Activated T-cell treated with anti-CD3 and anti-CD28 coated beads for 4 hours (primary cell): Measurements from ENCODE around the gene EPS15.
"Not testable (repeated sequence)": the region's sequence is repeated elsewhere in the genome, so short reads cannot be mapped to it uniquely, and the experiment has no call there.

ENCODE experiments used
- DNase-seq: peaks from one replicate; pipeline ENCODE4 v3.0.0-alpha.2; 2020

The EPS15 gene

DNA sequence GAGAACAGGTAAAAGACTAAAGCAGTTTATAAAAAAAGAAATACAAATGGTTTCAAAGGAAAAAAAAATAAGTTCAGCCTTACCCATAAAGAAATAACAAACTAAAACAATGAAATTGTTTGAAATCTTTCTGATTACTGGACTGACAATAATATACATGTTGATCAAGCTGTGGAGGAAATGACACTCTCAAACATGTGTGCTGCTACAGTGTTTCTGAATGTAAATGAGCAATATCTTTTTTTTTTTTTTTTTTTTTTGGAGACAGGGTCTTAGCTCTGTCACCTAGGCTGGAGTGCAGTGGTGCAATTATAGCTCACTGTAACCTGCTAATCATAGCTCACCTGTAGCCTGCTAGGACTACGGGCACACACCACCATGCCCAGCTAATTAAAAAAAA is 6.5 kb downstream of the EPS15 start:
- DNase-seq = no peak

DNA sequence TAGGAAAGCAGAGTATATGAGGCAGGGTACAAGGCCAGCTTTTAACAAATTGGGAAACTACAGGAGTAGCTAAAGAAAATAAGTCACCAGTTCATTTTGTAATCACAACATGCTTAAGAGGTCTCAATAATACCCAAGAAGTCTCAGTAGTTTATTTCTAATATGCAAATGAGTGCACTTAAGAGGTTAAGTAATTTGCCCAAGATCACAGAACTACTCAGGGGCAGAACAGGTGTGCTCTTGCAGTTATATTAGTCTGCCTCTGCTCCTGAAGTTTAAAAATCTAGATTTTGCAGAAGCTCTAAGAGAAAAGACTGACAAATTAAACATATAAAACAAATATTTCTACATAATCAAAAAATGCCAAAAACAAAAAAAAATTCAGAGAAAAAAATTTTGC is 6.9 kb downstream of the EPS15 start:
- DNase-seq = no peak

DNA sequence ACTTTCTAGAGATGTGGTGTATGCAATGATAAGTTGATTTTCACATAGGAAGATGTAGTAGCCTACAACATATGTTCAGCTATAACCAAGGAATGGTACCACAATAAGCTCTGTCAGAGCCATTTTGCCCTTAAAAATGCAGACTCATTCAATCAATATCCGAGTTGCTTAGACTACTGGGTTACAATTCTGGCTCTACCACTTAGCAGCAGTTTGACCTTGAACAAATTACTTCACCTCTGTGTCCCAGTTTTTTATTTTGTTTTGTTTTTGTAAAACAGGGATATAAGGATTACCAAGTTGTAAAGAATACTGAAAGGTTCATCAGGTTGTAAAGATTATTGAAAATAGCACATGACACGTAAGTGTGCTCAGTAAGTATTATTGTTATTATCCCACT is 9.3 kb downstream of the EPS15 start:
- no peak for DNase-seq

DNA sequence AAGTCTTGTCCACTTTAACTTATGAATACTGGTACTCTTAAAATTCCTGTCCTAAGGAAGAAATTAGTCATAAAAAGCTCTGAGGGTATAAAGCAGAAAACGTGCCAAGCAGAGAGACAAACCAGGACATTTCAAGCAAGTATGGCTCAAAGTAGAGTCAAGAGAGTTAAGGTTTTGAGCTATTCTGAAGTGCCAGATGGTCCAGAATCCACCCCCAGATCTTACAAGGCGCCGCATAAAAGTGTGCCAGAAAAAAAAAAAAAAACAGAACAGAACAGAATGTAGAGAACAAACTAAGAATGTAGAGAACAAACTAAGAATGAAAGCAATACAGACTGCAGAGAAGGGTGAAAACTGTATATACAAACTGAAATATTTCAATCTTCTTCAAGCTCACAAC is 12.5 kb downstream of the EPS15 start:
- no peak for DNase-seq

DNA sequence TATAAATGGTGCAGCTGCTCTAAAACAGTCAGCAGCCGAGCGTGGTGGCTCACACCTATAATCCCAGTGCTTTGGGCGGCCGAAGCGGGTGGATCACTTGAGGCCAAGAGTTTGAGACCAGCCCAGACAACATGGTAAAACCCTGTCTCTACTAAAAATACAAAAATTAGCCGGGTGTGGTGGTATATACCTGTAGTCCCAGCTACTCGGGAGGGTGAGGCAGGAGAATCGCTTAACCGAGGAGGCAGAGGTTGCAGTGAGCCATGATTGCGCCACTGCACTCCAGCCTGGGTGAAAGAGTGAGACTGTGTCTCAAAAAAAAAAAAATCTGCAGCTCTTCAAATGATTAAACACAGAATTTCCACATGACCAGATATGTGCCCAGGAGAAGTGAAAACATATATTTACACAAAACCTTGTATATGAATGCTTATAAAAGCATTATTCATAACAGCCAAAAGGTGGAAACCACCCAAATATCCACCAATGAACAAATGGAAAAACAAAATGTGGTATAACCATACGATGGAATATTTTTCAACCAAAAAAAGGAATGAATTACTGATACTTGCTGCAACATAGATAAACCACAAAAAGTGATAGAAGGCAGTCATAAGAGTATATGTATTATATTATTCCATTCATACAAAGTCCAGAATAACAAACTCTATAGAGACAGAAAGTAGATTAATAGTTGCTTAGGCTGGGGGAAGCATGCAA is 14.1 kb downstream of the EPS15 start:
- no peak for DNase-seq

DNA sequence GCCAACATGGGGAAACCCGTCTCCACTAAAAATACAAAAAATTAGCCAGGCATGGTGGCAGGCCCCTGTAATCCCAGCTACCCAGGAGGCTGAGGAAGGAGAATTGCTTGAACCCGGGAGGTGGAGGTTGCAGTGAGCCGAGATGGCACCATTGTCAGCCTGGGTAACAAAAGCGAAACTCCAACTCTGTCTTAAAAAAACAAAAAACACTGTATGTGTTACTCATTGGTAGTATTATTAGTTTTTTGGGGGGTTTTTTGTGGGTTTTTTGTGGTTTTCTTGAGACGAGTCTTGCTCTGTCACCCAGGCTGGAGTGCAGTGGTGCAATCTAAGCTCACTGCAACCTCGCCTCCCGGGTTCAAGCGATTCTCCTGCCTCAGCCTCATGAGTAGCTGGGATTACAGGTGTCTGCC is 17.8 kb downstream of the EPS15 start:
- not testable (repeated sequence) for DNase-seq

DNA sequence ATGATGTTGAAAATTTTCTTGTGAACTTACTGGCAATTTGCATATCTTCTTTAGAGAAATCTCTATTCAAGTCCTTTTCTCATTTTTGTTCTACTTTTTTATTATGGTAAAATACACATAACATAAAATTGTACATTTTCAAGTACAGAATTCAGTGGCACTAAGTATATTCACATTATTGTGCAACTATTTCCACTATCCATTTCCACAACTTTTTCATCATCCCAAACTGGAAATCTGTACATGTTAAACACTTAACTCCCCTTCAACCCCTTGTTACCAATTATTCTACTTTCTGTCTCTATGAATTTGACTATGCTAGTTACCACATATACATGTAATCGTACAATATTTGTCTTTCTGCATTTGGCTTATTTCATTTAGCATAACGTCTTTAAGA is 19.4 kb downstream of the EPS15 start:
- no peak for DNase-seq

DNA sequence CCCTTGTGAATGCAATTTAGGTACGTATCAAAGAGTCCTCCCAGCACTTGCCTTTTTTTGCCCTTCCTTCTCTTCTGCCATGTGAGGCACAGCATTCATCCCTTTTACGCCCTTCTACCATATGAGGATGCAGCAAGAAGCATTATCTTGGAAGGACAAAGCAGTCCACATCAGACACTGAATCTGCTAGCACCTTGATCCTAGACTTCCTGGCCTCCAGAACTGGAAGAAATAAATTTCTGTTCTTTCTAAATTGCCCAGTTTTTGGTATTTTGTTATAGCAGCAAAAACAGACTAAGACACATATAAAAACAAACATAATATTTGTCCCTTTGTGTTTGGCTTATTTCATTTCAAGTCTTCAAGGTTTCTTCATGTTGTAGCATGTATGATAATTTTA is 20.1 kb downstream of the EPS15 start:
- DNase-seq = no peak

DNA sequence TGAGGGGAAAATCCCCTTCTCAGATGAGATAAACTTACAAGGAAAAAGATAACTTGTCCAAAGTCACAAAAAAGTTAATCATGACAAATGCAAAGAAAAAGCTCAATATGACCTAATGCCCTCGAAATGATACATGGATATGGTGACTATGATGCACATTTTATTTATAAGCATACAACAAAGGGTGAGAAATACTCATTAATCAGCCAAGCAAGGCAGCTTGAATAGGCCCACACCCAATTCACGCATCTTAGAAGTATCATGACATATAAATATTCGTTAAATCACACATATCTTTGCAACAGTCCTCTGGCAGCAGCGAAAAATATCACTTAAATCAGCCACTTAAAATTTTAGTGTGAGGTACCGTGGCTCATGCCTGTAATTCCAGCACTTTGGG is 21.7 kb downstream of the EPS15 start:
- no peak for DNase-seq

DNA sequence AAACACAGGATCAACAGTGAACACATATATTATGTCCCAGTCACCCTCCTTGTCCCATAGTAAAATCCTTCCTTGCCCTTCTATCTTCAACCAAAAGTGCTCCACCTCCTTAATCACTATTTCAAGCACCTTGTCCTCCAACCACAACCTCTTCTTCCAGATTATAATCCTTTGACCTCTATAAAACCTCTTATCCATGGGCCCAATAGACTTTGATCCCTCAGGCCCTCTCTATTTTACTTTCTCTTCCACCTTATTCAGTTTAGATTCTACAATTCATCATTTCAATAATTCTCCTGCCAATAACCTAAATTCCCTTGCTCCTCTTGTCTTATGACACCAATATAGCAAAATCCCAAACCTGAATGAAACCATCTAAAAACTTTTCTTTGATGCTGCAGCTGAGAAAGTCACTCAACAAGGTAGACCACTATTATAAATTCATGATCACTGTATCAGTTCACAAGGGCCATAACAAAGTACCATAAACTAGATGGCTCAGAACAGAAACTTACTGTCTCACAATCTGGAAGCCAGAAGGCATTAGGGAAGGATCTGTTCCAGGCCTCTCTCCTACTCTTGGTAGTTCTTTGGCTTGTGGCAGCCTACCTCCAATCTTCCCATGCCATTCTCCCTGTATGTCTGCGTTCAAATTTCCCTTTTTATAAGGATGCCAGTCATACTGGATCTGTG is 24.8 kb downstream of the EPS15 start:
- DNase-seq = no peak

DNA sequence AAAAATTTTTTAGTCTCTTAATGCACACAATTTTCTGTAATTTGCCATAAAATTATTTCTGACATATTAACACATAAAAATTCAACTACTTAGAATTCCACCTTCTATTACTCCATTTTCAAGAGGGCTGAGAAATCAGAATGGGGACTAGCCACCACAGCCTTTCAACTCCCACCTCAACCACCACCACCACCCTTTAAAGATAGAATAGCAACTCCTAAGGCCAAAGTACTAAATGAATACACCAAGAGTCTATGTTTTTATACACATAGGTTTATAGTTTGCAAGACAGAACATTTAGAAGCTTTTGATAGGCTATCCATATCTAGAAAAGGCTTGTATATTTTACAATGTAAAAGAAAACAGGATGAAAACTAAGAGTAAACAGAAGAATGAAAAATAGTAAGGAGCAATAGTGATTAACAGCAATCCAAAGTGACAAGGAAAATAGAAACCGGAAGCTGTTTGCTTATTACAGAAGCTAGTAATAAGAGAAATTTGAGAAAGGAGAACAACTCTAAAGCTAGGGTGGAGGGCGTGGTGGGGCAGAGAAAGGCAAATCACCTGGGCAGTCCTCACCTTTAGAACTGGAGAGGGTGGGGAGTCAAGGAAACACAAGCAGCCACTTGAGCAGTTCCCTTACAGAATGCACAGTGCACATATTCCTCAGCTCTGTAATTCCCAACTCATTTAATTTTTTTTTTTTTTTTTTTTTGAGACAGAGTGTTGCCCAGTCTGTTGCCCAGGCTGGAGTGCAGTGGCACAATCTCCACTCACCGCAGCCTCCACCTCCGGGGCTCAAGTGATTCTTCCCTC is 27.7 kb downstream of the EPS15 start:
- DNase-seq = no peak

DNA sequence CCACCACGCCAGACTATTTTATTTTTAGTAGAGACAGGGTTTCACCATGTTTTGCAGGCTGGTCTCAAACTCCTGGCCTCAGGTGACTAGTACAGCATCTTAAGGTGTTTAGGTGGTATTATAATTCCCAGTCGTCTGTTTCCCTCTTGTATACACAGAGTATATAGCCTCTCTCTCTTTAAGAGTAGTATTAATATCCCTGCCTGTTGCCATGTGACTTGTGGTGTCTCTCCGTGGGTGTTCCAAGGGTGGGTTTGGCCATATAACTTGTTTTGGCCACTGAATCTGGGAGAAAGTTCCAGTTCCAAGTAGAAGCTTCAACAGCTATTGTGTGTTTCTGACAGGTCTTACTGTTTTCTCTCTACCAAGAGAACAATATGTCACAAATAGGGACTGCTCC is 29.6 kb downstream of the EPS15 start:
- no peak for DNase-seq

DNA sequence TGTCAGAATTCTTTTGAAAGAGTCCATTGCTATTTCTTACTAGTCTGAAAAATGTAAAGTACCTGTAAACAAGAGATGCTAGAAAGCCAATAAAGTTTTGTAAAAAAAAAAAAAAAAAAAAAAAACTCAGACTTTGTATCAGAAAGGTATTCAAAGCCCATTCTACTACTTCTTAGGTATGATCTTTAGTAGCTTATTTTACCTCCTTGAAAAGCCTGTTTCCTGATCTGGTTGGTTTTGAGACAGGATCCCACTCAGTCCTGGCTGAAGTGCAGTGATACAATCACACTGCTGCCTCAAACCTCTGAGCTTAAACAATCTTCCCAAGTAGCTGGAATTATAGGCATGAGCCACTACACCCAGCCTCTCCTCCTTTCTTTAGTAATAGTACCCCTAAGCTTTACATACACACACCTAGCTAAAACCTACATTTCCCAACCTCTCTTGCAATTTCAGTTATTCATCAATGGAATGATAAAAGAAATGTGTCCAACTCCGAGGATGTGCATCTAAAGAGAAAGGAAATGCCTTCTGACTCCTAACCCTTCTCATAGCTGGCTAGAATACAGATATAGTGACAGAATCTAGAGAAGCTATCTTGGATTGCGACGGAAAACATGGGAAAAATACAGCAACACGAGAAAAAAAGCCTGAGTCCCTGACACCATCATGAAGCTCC is 30.6 kb downstream of the EPS15 start:
- no peak for DNase-seq

DNA sequence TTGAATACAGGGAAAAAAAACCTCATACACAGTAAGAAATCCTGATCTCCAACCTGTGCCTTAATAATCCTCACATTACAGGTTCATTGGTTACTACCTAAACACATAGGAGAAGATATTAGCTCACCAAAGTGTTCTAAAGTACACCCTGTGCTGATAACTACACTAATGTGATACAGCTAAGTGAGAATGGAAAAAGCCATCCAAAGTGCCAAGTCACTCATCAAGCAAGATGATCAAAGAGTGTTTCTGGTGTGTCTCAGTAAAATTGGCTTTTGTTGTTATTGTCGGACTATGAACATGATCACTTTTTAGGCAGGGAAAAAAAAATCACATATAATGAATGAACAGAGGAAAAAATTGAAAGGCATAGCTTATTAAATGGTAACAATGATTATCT is 31.4 kb downstream of the EPS15 start:
- no peak for DNase-seq

DNA sequence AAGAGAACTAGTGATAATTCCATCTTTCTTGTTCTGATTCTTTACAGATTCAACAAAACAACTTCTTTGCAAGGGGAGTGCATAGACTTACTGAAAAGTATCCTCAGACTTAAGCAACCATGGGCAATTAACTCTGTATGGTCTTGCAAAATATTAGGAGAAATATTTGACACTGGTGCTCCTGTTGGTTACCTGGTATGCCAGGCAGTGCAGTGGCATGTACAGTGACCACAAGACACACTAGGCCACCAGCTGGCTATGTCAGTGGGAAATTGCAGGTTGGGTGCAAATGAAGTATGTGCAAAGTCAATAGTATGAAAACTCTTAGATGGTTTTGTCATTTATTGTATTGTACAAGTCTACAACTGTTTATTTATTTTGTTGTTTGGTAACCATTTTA is 34.5 kb downstream of the EPS15 start:
- no peak for DNase-seq

DNA sequence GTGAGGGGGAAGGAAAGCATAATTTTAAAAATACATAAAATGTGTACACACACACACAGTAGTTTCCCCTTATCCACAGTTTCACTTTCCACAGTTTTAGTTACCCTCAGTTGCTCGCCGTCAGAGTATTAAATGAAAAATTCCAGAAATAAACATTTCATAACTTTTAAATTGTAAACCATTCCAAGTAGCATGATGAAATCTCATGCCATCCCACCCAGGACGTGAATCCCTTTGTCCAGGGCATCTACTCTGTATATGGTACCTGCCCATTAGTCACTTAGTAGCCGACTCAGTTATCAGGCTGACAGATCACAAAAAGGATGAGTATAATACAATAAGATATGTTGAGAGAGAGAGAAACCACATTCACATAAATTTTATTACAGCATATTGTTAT is 36.2 kb downstream of the EPS15 start:
- no peak for DNase-seq

DNA sequence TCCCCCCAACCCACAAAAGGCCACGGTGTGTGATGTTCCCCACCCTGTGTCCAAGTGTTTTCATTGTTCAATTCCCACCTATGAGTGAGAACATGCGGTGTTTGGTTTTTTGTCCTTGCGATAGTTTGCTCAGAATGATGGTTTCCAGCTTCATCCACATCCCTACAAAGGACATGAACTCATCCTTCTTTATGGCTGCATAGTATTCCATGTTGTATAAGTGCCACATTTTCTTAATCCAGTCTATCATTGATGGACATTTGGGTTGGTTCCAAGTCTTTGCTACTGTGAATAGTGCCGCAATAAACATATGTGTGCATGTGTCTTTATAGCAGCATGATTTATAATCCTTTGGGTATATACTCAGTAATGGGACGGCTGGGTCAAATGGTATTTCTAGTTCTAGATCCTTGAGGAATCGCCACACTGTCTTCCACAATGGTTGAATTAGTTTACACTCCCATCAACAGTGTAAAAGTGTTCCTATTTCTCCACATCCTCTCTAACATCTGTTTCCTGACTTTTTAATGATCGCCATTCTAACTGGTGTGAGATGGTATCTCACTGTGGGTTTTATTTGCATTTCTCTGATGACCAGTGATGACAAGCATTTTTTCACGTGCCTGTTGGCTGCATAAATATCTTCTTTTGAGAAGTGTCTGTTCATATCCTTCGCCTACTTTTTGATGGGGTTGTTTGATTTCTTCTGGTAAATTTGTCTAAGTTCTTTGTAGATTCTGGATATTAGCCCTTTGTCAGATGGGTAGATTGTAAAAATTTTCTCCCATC is 44.0 kb downstream of the EPS15 start:
- not testable (repeated sequence) for DNase-seq

DNA sequence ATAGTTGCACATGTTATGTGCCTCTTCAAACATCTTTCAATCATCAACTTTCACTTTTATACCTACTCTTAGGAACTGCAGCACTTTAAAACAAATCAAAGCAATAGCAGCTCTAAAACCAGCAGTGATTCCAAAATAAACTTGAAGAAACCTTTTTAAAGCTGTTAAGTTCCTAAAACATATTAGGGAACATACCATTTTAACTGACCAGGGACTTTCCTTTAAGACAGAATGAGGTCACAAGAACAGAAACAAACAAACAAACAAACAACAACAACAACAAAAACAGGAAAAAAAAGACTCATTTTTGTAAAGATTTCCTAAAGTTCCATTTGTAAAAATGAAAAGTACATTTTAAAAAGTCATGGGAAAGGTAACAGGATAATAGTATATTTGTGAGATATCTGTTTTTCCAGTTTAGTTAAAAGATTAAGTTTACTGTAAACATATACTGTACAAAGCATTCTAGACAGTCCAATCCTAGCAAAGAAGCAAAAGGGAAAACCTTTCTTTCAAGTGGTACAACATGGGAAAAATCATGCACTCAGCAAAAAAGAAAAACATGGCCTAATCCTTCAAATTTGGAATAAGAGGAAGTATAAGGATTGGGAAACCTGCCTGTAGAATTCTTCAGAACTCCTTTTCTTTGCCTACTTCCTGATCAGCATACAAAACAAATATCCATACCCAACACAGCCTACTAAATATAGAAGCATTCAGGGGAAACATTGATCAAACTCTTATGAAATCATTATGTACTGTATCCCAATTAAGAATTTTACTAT is 45.5 kb downstream of the EPS15 start:
- no peak for DNase-seq

DNA sequence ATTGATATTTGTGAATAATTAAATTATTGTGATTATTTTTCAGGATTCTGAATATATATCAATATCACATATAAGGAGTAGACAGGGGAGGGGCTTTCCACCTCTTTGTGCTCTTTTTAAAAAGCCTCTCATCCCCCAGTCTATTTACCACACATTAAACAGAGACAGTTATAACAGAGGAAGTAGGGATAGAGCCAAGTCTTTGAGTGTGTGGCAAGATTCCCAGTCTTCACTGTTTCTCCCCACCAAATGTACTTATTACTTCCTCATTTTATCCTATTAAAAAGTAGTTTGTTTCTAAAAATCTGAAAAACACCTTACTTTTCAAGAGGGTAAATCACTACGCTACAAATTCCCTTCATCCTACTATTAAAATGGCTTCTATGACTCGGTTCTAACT is 46.7 kb downstream of the EPS15 start:
- no peak for DNase-seq

DNA sequence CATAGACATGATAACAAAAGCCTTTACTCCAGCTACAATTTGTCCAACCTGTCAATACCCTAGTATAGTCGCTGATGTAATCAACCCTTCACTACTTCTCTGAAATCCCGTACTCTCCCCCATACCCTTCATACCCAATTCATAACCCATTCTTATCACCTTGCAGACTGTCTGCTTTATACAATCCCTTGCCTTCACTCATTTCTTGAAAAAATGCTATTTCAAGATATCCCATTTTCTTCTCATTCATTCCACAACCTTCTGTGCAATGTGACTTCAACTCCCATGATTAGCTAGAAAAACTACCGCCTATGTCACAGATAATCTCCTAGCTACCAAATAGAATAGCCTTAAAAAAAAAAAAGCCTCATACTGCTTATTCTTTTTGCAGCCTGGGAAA is 49.5 kb downstream of the EPS15 start:
- DNase-seq = no peak

DNA sequence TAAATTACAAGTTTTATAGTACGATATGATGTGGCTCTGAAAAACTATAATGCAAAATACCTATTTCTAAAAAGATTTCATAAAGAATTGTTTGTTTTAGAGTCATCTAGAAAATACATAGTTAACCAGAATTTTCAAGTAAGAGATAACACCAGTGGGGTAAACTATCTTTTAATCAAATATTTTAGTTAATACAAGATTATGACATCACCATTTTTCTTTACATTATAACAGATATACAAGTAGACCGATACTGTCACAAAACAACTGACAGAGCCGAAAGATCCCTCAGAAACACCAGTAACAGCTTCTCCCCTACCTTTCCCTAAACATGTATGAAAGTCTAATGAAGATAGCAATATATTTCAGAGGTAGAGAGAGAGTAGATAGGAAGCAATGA is 54.2 kb downstream of the EPS15 start:
- DNase-seq = no peak

DNA sequence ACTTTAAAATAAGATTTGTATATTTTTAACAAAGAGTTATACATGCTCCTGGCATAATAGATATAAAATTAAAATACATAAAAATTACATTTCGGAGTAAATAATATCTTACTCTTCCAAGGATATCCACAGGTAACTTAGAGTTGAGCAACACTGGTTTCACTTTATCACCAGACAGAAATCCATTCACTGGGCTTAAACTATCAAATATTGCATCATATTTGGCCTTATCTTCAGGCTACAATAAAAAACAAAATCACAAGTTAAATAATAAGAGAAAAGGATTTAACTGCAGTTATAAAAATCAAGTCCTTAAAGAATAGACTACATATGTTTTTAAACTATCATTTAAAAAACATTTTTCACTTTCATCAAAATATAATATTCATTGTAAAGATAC is 55.5 kb downstream of the EPS15 start:
- DNase-seq = no peak
